Endothelial cell of umbilical vein (primary cell): ENCODE data around the gene CD8B2. TPM values are rescaled to one million over a fixed set of nuclear protein-coding genes. Genes with fewer than 3 reads are reported as not detected.

Experiments used
- BruUV-seq: library from RNA; stranded (reverse); fragments of 400-500 nt; replicated peaks from 2 replicates; lab custom pipeline; 2021; lab: Mats Ljungman, UMichigan
- CTCF ChIA-PET: fragments of 300-600, 350-600 bp; sonication (Branson Sonifier 250); formaldehyde crosslinking; loops from one replicate; lab custom pipeline; 2021; ENCODE audit warnings: antibody characterized with exemption, inconsistent platforms; lab: Charles Lee
- POLR2A ChIA-PET: fragments of 300-600, 350-600 bp; sonication (Branson Sonifier 250); formaldehyde crosslinking; loops from one replicate; lab custom pipeline; 2021; ENCODE audit warnings: antibody characterized with exemption, inconsistent platforms; lab: Charles Lee
- DNase-seq: peaks from one replicate; pipeline ENCODE4 v3.0.0-alpha.2; 2011; ENCODE audit warnings: low read depth, low spot score
- FAIRE-seq: peaks from 2 replicates; lab custom pipeline; 2011; peaks lifted over from hg19 to GRCh38; lab: Jason Lieb, UNC
- H2AFZ ChIP-seq: 2 replicates; pipeline ENCODE4 v1.6.0; 2012; ENCODE audit warnings: low read depth, low read length, control low read depth, inconsistent platforms
- H3K27ac ChIP-seq: 2 replicates; pipeline ENCODE4 v1.5.1; 2011; ENCODE audit warnings: low read depth, mild to moderate bottlenecking, control low read depth, low read length, moderate library complexity; ENCODE audit not compliant: insufficient read depth
- H3K27me3 ChIP-seq, 2 experiments: 2 replicates each; pipeline versions ENCODE4 v1.6.0 to v1.6.1; 2011; ENCODE audit warnings: low read length in 2 of 2, mixed read lengths in 1 of 2; ENCODE audit not compliant: control insufficient read depth in 2 of 2, insufficient read depth in 2 of 2
- H3K36me3 ChIP-seq, 2 experiments: 2 replicates in 1 of 2; 3 replicates in 1 of 2; pipeline ENCODE4 v1.5.1; 2011; ENCODE audit warnings: low read length in 2 of 2, mild to moderate bottlenecking in 1 of 2, moderate library complexity in 1 of 2; ENCODE audit not compliant: control insufficient read depth in 2 of 2, insufficient read depth in 2 of 2; ENCODE audit errors: extremely low read depth in 1 of 2
- H3K4me1 ChIP-seq: 3 replicates; pipeline ENCODE4 v1.5.1; 2011; ENCODE audit warnings: mild to moderate bottlenecking, low read length; ENCODE audit not compliant: control insufficient read depth, insufficient read depth; ENCODE audit errors: extremely low read depth
- H3K4me2 ChIP-seq: 2 replicates; pipeline ENCODE4 v1.6.1; 2011; ENCODE audit warnings: low read length, control low read depth, mixed read lengths; ENCODE audit not compliant: insufficient read depth
- H3K4me3 ChIP-seq, 3 experiments: fragments of 200-600 bp in 1 of 3; sonication (generic), shearing (Covaris generic) in 1 of 3; replicated peaks in 1 of 3; 2 replicates each; pipeline ENCODE4 v1.5.1; 2011 to 2016; ENCODE audit warnings: control low read depth in 3 of 3, low read length in 3 of 3, mild to moderate bottlenecking in 2 of 3, inconsistent platforms in 1 of 3, low read depth in 1 of 3, moderate library complexity in 1 of 3; ENCODE audit not compliant: insufficient read depth in 1 of 3
- H3K79me2 ChIP-seq: 2 replicates; pipeline ENCODE4 v1.6.0; 2012; ENCODE audit warnings: low read length, inconsistent platforms; ENCODE audit not compliant: control insufficient read depth, insufficient read depth
- H3K9ac ChIP-seq: replicated peaks from 2 replicates; pipeline ENCODE3; 2011; ENCODE audit warnings: low read length, control low read depth; ENCODE audit not compliant: insufficient read depth; ENCODE audit errors: extremely low read depth
- H3K9me1 ChIP-seq: replicated peaks from 3 replicates; pipeline ENCODE4 v1.6.0; 2011; ENCODE audit warnings: mild to moderate bottlenecking, low read length; ENCODE audit not compliant: control insufficient read depth, insufficient read depth; ENCODE audit errors: extremely low read depth
- H3K9me3 ChIP-seq: replicated peaks from 2 replicates; pipeline ENCODE4 v1.5.1; 2012; ENCODE audit warnings: low read length, inconsistent platforms; ENCODE audit not compliant: control insufficient read depth, insufficient read depth
- H4K20me1 ChIP-seq: replicated peaks from 2 replicates; pipeline ENCODE3; 2011; ENCODE audit warnings: mild to moderate bottlenecking, low read length; ENCODE audit not compliant: control insufficient read depth, insufficient read depth; ENCODE audit errors: extremely low read depth
- CTCF ChIP-seq, 2 donors: IDR thresholded peaks; 1 replicate in 1 of 2; 2 replicates in 1 of 2; pipeline ENCODE4 v1.5.1; 2011; ENCODE audit warnings: low read length in 2 of 2, mild to moderate bottlenecking in 2 of 2, moderate library complexity in 2 of 2, control low read depth in 1 of 2, inconsistent platforms in 1 of 2, low read depth in 1 of 2; ENCODE audit not compliant: insufficient read depth in 1 of 2; ENCODE audit errors: extremely low read depth in 1 of 2
- EZH2 ChIP-seq: IDR thresholded peaks from 2 replicates; pipeline ENCODE4 v1.6.1; 2012; ENCODE audit warnings: borderline replicate concordance, low read depth, mild to moderate bottlenecking, moderate library complexity, low read length, inconsistent platforms; ENCODE audit not compliant: severe bottlenecking
- FOS ChIP-seq: IDR thresholded peaks from 2 replicates; pipeline ENCODE4 v1.6.1; 2011; ENCODE audit warnings: mild to moderate bottlenecking, low read length, moderate library complexity, borderline replicate concordance; ENCODE audit not compliant: insufficient read depth
- GATA2 ChIP-seq: IDR thresholded peaks from 2 replicates; pipeline ENCODE4 v1.7.0; 2011; ENCODE audit warnings: low read depth, mild to moderate bottlenecking, moderate library complexity, mixed read lengths, low read length; ENCODE audit not compliant: insufficient read length, insufficient read depth
- JUN ChIP-seq: IDR thresholded peaks from 2 replicates; pipeline ENCODE4 v1.6.1; 2011; ENCODE audit warnings: borderline replicate concordance, low read depth; ENCODE audit not compliant: insufficient read length, insufficient read depth
- MYC ChIP-seq: IDR thresholded peaks from one replicate; pipeline ENCODE4 v1.6.1; 2011; ENCODE audit warnings: mild to moderate bottlenecking, low read depth, low read length
- POLR2A ChIP-seq: IDR thresholded peaks from 2 replicates; pipeline ENCODE4 v1.6.1; 2012; ENCODE audit warnings: low read depth, mild to moderate bottlenecking, control low read depth, low read length
- POLR2AphosphoS5 ChIP-seq: IDR thresholded peaks from 2 replicates; pipeline ENCODE4 v1.6.1; 2012; ENCODE audit warnings: low read depth, mild to moderate bottlenecking, control low read depth, low read length, moderate library complexity; ENCODE audit not compliant: insufficient read depth
- dilution Hi-C: fragments of 300-500 bp; cut with MboI; formaldehyde crosslinking; loops from one replicate; pipeline ENCODE4 v1.15.0; 2019; ENCODE audit warnings: low sequenced_read_pairs; ENCODE audit not compliant: extremely low pct_ligation_motif_present
- intact Hi-C: fragments of 100-400 bp; cut with micrococcal nuclease; formaldehyde crosslinking; loops from one replicate; pipeline ENCODE4 v1.10.0; 2022
- polyA plus RNA-seq, 4 experiments: library from polyadenylated mRNA; depleted of rRNA in 3 of 4; stranded (reverse) in 3 of 4; unstranded in 1 of 4; fragments of >200 nt; gene quantifications; 2 replicates each; pipeline versions ENCODE4 v1.2.1 to v1.2.3, GENCODE V29; 2011 to 2012; ENCODE audit warnings: missing spikeins in 1 of 4
- total RNA-seq: library from RNA; stranded (reverse); gene quantifications from 2 replicates; pipeline ENCODE4 v1.2.3, GENCODE V29; 2021
- TF ChIP-seq, protein P1 (sequence below): IDR thresholded peaks from 2 replicates; pipeline ENCODE4 v1.6.1; 2011; ENCODE audit not compliant: insufficient read depth, insufficient read length

The CD8B2 gene
- total and polyA plus RNA-seq, 2 donors (not counting 3 experiments of a cell fraction or from before 2014, with no cell fraction given) = not detected

DNA sequence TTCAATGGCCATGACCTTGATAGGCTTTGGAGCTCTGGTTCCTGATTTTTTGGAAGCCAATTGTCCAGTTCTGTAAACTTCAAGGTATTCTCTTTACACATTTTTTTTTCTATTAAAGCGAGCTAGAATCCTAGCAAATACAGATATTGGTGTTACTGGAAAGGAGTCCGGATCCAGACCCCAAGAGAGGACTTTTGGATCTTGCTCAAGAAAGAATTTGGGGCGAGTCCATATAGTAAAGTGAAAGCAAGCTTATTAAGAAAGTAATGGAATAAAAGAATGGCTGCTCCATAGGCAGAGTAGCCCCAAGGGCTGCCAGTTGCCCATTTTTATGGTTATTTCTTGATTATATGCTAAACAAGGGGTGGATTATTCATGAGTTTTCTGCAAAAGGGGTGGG, 45.1 kb downstream of the CD8B2 start:
- H2AFZ ChIP-seq = no peak overlapping the region
- H3K4me3 ChIP-seq = no peak overlapping the region
- H3K4me2 ChIP-seq = no peak overlapping the region
- TF ChIP-seq, protein P1, sequence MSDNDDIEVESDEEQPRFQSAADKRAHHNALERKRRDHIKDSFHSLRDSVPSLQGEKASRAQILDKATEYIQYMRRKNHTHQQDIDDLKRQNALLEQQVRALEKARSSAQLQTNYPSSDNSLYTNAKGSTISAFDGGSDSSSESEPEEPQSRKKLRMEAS = no peak
- TF ChIP-seq POLR2A (no peak), POLR2AphosphoS5 (no peak), MYC (no peak), JUN (no peak), EZH2 (no peak), CTCF (IDR thresholded peaks at IDR 0.05; ENCODE audit: extremely low read depth in 1 of 2, insufficient read depth in 1 of 2, low read depth in 1 of 2, low read length in 2 of 2) (no peak), GATA2 (no peak), FOS (no peak)
- H4K20me1 ChIP-seq = no peaks in the 10 kb centered on the region
- FAIRE-seq (no peak), DNase-seq (no peak)
- intact Hi-C loops = no loop called here
- dilution Hi-C loops = no loop called here
- no TSS peak for BruUV-seq
- H3K79me2 ChIP-seq = no peaks in the 10 kb centered on the region
- no peaks in the 10 kb centered on the region for H3K36me3 ChIP-seq
- H3K27me3 ChIP-seq = no peaks in the 10 kb centered on the region
- H3K9me1 ChIP-seq = no peaks in the 10 kb centered on the region
- ChIA-PET CTCF (no interaction called here), POLR2A (no interaction called here)
- H3K9me3 ChIP-seq = no peaks in the 10 kb centered on the region
- no peak overlapping the region for H3K27ac ChIP-seq
- no peak overlapping the region for H3K9ac ChIP-seq
- no peaks in the 10 kb centered on the region for H3K4me1 ChIP-seq
